ENCODE results near the gene SNAPC4. TPM values are rescaled to one million over a fixed set of nuclear protein-coding genes. Genes with fewer than 3 reads are reported as not detected.
"Not testable (repeated sequence)": the region's sequence is repeated elsewhere in the genome, so short reads cannot be mapped to it uniquely, and the experiment has no call there.

The SNAPC4 gene
- total and polyA plus RNA-seq, 8 donors = 5.8 to 14.2 (median 11.3) TPM

DNA sequence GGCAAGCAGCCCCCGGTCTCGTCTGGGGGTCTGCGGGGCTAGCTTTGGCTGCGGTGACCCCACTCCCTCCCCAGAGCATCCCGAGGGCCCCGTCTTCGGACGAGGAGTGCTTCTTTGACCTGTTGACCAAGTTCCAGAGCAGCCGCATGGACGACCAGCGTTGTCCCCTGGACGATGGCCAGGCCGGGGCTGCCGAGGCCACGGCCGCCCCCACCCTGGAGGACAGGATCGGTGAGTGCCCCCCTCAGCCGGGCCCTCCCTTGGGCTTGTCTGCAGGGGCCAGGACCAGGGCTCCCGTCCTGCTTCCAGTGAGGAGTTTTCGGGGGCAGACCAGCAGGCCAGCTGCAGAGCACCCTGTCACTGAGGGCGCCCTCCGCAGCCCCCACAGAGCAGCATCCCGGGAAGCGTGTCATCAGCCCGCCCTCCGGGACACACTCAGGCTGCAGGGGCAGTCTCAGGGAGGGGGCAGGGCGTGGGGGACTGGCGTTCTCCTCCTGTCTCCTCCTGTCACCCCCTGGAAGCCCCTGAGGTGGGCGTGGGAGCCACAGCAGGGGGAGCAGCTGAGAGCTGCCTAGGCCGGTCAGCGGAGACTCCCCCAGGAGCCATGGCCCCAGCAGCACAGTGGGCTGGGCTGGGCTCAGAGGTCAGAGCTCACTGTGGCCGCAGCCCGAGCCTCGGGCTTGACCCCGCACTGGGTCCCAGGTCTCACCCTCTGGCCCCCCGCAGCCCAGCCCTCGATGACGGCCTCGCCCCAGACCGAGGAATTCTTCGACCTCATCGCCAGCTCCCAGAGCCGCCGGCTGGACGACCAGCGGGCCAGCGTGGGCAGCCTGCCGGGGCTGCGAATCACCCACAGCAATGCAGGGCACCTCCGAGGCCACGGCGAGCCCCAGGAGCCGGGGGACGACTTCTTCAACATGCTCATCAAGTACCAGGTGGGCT is 44.1 kb downstream of the SNAPC4 start:
- Histone ChIP-seq H3K36me3 (peaks cover 0 to 22% of the 10 kb centered on the region in 2 donors), H3K27ac (no peak overlapping the region), H3K4me1 (no peaks in the 10 kb centered on the region), H3K4me3 (no peak overlapping the region), H3K27me3 (no peaks in the 10 kb centered on the region), H3K9me3 (no peaks in the 10 kb centered on the region)
- ATAC-seq (no peak), DNase-seq (no peak)
- no peak for TF ChIP-seq CTCF (IDR thresholded peaks at IDR 0.05)
- intact Hi-C loops (cut with DNase I) = no loop called here

DNA sequence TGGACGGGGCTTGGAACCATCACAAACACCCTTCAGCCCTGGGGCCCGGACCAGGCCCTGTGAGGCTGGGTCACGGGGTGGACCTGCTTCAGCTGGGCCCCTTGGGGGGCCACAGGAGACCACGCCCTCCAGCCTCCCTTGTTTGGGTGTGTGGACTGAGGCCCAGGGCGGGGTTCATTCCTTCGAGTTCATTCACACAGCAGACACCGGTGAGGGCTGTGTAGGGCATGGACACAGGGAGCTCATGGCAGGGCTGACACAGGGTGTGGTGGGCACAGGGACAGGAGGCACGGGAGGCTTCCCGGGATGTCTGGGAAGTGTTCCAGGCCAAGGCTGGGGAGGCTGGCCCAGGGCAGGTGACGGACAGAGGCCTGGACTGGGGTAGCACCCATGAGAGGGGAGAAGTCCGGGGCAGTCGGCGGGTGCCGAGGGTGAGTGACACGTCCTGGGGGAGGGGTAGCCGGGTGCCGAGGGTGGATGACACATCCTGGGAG is 45.3 kb downstream of the SNAPC4 start:
- H3K27ac ChIP-seq = no peak overlapping the region
- ATAC-seq = peak; percentile 11
- no peak overlapping the region for H3K4me3 ChIP-seq
- TF ChIP-seq CTCF (IDR thresholded peaks at IDR 0.05) = no peak
- no peaks in the 10 kb centered on the region for H3K9me3 ChIP-seq
- H3K4me1 ChIP-seq = no peaks in the 10 kb centered on the region
- H3K27me3 ChIP-seq = no peaks in the 10 kb centered on the region
- no peak for DNase-seq
- H3K36me3 ChIP-seq = peaks cover 0 to 19% of the 10 kb centered on the region in 2 donors
- intact Hi-C loops (cut with DNase I) = no loop called here

DNA sequence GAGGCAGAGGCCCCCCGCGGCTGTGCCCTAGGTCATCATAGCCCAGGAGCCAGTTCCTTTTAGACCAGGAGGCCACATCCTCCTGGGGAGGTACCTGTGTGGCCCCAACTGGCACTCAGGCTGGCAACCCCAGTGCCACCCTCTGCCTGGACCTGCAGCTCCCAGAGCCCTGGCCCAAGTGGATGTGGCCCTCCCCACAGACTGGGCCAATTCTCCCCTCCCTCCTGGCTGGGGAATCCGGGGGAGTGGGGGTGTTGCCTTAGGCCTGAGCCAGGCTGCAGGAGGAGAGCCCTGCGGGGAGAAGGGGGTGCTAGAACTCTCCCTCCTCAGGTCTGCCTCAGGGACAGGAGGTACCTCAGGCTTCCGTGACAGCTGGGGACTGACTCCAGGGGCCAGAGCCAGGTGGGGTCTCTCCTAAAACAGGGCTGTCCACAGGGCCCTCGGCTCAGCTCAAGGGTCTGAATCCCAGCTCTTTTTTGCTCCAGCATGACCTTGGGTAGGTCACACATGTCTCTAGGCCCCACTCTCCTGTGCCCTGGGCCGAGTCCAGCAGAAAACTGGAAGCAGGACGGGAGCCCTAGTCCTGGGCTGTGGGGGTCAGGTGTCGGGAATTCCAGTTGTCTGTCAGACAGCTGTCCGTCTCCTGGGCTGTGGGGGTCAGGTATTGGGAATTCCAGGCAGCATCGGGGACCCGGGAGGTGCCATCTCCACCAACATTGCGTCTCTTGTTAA is 46.0 kb downstream of the SNAPC4 start:
- no peak overlapping the region for H3K27ac ChIP-seq
- no peak for TF ChIP-seq CTCF (IDR thresholded peaks at IDR 0.05)
- DNase-seq = no peak
- H3K36me3 ChIP-seq = peaks cover 0 to 15% of the 10 kb centered on the region in 2 donors
- no peaks in the 10 kb centered on the region for H3K9me3 ChIP-seq
- ATAC-seq = no peak
- intact Hi-C loops (cut with DNase I) = no loop called here
- H3K4me3 ChIP-seq = no peak overlapping the region
- no peaks in the 10 kb centered on the region for H3K4me1 ChIP-seq
- H3K27me3 ChIP-seq = no peaks in the 10 kb centered on the region

GRCh38 chr9:136353088-136353487 is 46.9 kb downstream of the SNAPC4 start:
- no peaks in the 10 kb centered on the region for H3K9me3 ChIP-seq
- intact Hi-C loops (cut with DNase I) = no loop called here
- ATAC-seq (no peak), DNase-seq (no peak)
- H3K27ac ChIP-seq = no peak overlapping the region
- H3K27me3 ChIP-seq = no peaks in the 10 kb centered on the region
- H3K4me3 ChIP-seq = no peak overlapping the region
- TF ChIP-seq CTCF (IDR thresholded peaks at IDR 0.05) = no peak
- H3K36me3 ChIP-seq = peaks cover 0 to 12% of the 10 kb centered on the region in 2 donors
- no peaks in the 10 kb centered on the region for H3K4me1 ChIP-seq

DNA sequence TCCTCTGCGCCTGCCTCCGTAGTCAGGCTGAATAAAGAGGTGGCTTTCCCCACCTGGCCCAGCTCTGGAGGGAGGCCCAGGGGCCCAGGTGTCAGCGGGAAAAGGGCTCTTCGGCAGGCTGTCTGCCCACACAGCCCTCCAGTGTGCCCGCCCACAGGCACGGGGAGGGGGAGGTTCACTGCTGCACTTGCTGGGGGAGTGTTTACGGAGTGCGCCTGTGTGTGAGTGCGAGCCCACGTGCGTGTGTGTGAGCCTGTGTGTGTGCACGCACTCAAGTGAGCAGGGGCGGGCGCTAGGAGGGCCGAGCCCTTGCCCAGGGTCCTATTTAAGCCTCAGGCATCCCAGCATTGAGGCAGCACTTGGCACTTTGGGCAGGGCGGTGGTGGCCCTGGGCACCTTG is 47.3 kb downstream of the SNAPC4 start:
- DNase-seq (peak in 1 of 4 donors; percentile 86), ATAC-seq (peak; percentile 72)
- Histone ChIP-seq H3K4me1 (no peaks in the 10 kb centered on the region), H3K27me3 (no peaks in the 10 kb centered on the region), H3K27ac (no peak overlapping the region), H3K9me3 (no peaks in the 10 kb centered on the region), H3K4me3 (no peak overlapping the region), H3K36me3 (peaks cover 0 to 11% of the 10 kb centered on the region in 2 donors)
- intact Hi-C loops (cut with DNase I) = no loop called here
- TF ChIP-seq CTCF (IDR thresholded peaks at IDR 0.05) = no peak

GRCh38 chr9:136351868-136352267 is 48.1 kb downstream of the SNAPC4 start:
- H3K27ac ChIP-seq; H3K27me3 ChIP-seq; H3K4me3 ChIP-seq; intact Hi-C loops (cut with DNase I); H3K9me3 ChIP-seq; H3K36me3 ChIP-seq; ATAC-seq; DNase-seq; H3K4me1 ChIP-seq: not testable (repeated sequence)

Data from left lung (tissue), 10 donors.